HG02623 (cell line): Measurements from ENCODE around the gene PXDN.

Experiments
- ATAC-seq: cut with Tn5 transposase; IDR thresholded peaks from one replicate; pipeline ENCODE4 v1.9.1; 2021; ENCODE audit warnings: moderate library complexity; ENCODE audit not compliant: unreplicated experiment

The PXDN gene

DNA sequence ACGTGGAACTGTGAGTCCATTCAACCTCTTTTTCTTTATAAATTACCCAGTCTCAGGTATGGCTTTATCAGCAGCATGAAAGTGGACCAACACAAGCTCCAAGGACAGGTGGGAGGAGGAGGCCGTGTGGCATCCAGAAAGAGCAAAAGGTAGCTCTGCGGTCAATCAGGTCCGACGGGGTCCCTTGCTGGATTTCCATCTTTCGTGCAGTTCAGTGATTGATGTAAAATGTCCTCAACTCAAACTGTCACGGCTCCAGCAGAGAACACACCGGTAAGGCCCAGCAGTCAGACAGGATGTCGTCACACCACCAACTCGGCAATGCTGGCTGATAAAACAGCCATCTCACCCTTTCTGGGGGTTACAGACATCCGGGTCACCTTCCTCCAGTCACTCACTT, 123.3 kb downstream of the PXDN start:
- ATAC-seq: no peak

DNA sequence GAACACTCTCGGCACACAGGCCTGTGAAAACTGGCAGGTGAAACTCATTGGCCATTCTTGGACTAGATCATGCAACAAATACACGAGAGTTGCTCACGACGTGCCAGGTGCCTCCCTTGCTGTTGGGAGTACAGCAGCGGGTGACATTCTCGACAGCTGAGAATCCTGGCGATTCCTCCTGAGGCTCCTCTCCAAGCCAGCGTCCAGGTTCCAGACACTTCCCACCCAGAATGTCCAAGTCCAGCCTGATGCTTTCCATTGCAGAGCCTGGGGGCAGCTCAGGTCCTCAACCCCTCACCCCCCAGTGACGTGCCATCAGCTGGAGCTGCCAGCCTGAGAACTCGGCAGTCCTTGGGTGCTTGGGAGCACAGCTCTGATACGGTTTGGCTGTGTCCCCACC, 124.2 kb downstream of the PXDN start:
- ATAC-seq: no peak

DNA sequence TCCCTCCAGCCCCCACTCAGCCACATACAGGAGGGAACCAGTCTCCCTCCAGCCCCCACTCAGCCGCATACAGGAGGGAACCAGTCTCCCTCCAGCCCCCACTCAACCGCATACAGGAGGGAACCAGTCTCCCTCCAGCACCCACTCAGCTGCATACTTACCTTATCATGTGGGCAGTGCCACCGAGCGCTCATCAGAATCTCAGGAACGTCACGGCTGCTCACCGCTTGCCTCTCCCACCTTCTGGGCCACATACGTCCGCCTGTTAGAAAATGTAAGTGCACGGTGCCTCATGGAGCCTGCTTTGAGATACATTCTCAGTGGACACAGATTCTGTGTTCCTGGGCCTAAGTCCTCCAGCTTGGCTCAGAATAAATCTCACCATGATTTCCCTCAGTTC, 124.8 kb downstream of the PXDN start:
- no peak for ATAC-seq

DNA sequence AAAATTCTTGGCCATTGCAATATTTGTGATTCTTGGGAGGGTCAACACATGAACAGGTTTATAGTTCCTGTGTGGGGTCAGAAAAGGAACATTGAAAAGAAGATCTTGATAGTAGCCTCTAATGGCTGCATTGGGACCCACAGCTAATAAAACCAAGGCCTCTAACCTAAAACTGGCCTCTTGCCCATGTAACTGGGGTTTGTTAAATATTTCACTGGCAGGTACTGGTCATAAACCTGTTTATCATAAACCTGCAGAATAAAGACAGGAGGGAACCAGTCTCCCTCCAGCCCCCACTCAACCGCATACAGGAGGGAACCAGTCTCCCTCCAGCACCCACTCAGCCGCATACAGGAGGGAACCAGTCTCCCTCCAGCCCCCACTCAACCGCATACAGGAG, 125.3 kb downstream of the PXDN start:
- no peak for ATAC-seq

GRCh38 chr2:1618191-1618961, 125.9 kb downstream of the PXDN start:
- ATAC-seq: no peak

DNA sequence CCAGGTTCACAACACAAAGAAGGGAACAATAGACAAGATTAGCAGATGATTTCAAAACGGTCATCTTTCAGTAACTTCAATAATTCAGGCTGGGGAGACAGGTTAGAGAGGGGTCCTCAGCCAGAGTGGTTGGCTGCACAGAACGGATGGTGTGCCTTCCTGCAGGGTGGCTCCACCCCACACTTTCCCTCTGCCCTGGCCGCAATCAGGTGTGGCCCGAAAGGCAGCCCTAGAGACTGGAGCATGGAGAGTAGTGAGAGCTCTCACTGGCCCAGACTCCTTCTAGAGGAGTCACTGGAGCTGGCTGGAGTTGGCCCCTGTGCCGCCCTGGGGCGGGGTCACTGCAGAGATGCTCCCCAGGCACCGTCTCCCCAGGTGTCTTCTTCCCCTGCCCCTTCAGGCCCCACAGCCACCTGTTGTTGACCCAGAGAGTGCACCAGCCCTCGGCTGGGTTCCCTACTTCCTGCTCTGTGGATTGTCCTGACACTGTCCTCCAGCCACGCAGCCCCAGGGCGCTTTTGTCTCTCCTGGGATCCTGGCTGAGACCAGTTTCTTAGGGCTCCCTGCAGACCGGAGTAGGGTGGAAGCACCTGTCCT, 126.8 kb downstream of the PXDN start:
- no peak for ATAC-seq

DNA sequence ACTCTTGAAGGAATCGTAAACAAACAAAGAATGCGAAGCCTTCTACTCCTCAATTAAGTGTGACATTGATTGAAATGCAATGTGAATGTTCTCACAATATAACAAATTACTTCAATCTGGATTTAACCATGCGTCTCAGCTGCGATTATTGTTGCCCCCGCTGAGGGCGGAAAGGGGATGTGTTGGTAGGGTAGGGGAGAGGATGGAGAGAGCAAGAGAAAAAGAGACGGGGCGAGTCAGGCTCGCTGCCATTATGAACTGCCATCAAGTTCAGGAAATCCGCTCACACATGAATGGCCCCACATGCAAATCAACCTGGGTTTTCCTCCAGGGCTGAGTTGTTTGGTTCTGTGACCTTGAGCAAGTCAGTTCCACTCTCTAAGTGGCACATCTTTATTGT, 129.8 kb downstream of the PXDN start:
- no peak for ATAC-seq

- ATAC-seq: no peak
Observed at GRCh38 chr2:1613731-1614354, 130.5 kb downstream of the PXDN start.

DNA sequence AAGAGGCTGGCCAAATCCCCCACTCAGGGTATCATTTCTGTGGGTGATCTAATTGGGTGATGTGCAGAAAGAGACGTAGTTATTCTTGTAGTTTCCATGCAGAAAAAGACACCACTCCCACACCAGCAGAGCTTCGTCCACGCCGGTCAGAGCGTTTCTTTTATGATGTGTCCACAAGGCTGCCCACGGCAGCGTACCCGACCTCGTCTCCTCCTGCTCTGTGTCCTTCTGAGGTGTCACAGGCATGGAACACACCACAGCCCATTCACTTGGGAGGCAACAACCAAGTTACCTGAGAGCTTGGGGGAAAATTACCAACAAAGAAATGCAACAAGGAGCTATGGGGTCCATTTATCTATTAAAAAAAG, 131.3 kb downstream of the PXDN start:
- no peak for ATAC-seq

- ATAC-seq: no peak
Observed at GRCh38 chr2:1612391-1613077, 131.8 kb downstream of the PXDN start.

DNA sequence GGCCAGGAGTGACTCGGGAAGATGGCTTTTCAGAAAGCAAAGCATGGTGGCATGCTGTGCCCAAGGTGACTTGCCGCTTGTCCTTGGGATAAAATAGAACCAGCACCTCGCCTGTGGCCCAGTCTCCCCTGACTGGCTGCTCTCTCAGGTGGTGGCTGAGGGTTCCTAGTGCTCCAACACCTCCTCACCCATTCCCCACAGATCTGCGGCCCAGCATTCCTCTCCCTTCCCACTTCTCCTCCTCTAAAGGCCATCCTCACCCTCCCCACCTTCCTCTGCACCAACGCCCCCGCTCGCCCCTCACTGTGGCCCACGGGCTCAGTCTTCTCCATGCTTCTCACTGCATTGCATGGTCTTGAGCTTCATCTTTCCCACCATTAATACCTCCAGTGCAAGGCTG, 132.4 kb downstream of the PXDN start:
- ATAC-seq: no peak

- ATAC-seq: no peak
Observed at GRCh38 chr2:1610096-1610485, 134.2 kb downstream of the PXDN start.

GRCh38 chr2:1609485-1610095, 134.7 kb downstream of the PXDN start:
- ATAC-seq: no peak

DNA sequence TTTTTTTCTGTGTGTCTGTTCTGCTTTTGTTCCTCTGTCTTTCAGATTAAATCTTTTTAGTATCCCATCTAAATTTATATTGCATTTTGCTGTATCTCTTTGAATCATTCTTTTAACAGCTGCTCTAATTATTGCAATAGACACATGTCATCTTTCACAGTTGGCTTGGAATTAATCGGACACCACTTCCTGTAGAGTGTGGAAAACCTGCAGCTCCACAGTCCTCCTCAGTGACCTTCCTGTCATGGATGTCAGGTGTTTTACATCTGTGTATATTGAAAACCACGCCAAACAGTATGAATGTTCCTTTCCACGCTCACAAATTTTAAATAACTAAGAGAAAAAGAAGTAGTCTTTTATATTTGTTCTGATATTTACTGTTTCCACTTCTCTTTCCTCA, 135.3 kb downstream of the PXDN start:
- ATAC-seq: no peak

DNA sequence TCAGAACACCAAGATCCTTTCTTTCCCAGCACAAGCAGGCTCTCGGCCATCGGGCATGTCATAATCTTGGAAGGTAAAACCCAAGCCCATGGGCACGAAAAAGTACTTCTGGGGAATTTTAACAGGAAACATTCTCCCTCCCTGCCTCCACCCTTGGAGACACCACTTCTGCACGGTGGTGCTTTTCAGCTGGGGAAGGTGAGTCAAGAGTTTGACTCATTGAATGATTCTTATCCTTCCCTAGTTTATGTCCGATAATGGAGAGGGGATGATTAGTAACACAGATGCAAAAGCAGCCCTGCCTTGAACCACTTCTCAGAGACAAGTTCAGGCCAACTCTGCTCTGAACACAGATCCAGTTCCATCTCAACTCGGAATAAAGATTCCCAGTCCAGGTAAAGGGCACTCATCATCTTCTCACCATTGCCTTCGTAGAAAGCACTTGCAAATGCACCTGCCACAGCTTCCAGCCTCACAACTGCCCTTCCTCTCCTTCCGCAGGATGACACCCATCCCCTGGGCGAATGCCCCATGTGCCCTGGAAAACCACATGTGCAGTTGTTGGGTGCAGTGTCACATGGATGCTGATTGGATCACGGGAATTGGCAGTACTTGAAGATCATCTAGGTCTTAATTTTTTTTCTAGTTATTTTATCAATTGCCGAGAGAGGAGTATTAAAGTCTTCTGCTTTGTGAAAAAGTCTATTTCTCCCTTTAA, 136.2 kb downstream of the PXDN start:
- no peak for ATAC-seq

- ATAC-seq: no peak
Observed at GRCh38 chr2:1607236-1607920, 136.9 kb downstream of the PXDN start.

DNA sequence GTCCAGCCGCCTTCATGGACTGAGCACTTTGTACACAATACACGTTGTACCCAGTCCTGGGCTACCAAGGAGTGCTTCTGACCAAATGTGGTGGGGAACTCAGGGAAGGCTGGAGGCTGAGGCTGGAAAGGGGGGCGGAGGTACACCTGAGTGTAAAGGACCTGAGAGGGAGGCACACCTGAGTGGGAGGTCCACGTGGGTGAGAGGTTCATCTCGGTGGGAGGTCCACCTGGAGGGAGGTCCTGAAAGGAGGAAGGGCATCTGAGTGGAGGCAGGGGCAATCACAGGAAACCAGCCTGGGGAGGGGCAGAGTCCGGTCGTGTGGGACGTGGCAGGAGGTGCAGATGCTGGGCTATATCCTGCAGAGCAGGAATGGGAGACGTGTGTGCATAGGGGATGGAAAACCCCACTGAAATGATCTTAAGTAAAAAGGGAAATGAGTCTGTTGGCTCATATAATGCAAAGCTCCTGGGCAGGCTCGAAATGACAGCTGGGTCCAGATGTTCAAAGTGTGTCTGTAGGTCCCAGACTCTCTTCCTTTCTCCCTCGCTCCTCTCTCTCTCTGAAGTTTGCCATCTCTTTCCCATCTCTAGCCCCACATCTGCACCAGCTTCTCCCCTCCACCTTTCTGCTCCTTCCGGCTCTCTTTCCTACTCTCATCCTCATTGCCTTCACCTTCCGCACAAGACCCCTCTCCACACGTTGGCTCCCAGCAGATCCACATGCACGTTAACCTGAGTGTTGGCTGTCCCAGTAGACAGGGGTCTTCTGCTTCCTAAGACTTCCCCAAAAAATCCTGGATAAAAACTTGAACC, 137.7 kb downstream of the PXDN start:
- no peak for ATAC-seq

- no peak for ATAC-seq
Observed at GRCh38 chr2:1606046-1606400, 138.3 kb downstream of the PXDN start.
